Measurements from ENCODE around the gene LRRC75B.

Gene LRRC75B

GRCh38 chr22:24588757-24589481 is 4.0 kb downstream of the LRRC75B start:
- TF ChIP-seq ZNF354C (tag by site-specific recombination; IDR thresholded peaks at IDR 0.05; ENCODE audit: borderline replicate concordance, low read depth) (no peak), GLIS2 (tag by site-specific recombination; IDR thresholded peaks at IDR 0.05) (0 out of 2 replicates have a peak, but pooled peaks have one; percentile 17), ZIC2 (tag by site-specific recombination; IDR thresholded peaks at IDR 0.05) (peak; percentile 56; the same call in 1 of the 2 replicates)
- Histone ChIP-seq H3K4me1 (ENCODE audit: control insufficient read depth, insufficient read depth, low read length) (peaks cover 8% of the 10 kb centered on the region), H3K4me3 (ENCODE audit: low read depth, low read length) (no peak overlapping the region), H3K9me3 (ENCODE audit: control insufficient read depth, insufficient read depth, low read depth, low read length) (no peaks in the 10 kb centered on the region), H3K36me3 (ENCODE audit: control insufficient read depth in 2 of 2, insufficient read depth in 1 of 2, low read length in 2 of 2) (peaks cover 0 to 40% of the 10 kb centered on the region in 2 experiments; a peak in 1 of 3 replicates), H3K27ac (ENCODE audit: extremely low read depth, low read depth, low read length) (no peak overlapping the region)
- POLR2A ChIA-PET = no interaction called here
- CTCF ChIA-PET = no interaction called here

- Histone ChIP-seq H3K27ac (ENCODE audit: extremely low read depth, low read depth, low read length) (no peak overlapping the region), H3K4me1 (ENCODE audit: control insufficient read depth, insufficient read depth, low read length) (peaks cover 13% of the 10 kb centered on the region), H3K9me3 (ENCODE audit: control insufficient read depth, insufficient read depth, low read depth, low read length) (no peaks in the 10 kb centered on the region), H3K4me3 (ENCODE audit: low read depth, low read length) (no peak overlapping the region), H3K36me3 (ENCODE audit: control insufficient read depth in 2 of 2, insufficient read depth in 1 of 2, low read length in 2 of 2) (peaks cover 0 to 40% of the 10 kb centered on the region in 2 experiments; a peak in 1 of 3 replicates)
- TF ChIP-seq ZNF596 (tag by site-specific recombination; IDR thresholded peaks at IDR 0.05) = no peak
- TF ChIP-seq ZNF391 (tag by site-specific recombination; IDR thresholded peaks at IDR 0.05; ENCODE audit: borderline replicate concordance, low read depth) = no peak
- no peak for TF ChIP-seq HIC1 (tag by site-specific recombination; IDR thresholded peaks at IDR 0.05)
- no peak for TF ChIP-seq ZNF214 (tag by site-specific recombination; IDR thresholded peaks at IDR 0.05; ENCODE audit: borderline replicate concordance)
- TF ChIP-seq YY1 (tag by site-specific recombination; IDR thresholded peaks at IDR 0.05) = no peak
- no peak for TF ChIP-seq ZNF549 (tag by site-specific recombination; IDR thresholded peaks at IDR 0.05)
- TF ChIP-seq ZNF148 (tag by site-specific recombination; IDR thresholded peaks at IDR 0.05; ENCODE audit: borderline replicate concordance) = no peak
- TF ChIP-seq ZNF48 (tag by site-specific recombination; IDR thresholded peaks at IDR 0.05) = no peak
- TF ChIP-seq TRIM28 (IDR thresholded peaks at IDR 0.05; ENCODE audit: borderline replicate concordance, low read length) = no peak
- TF ChIP-seq ZNF324 (tag by site-specific recombination; IDR thresholded peaks at IDR 0.05) = no peak
- TF ChIP-seq BCL11B (tag by site-specific recombination; IDR thresholded peaks at IDR 0.05; ENCODE audit: low read depth) = no peak
- no peak for TF ChIP-seq ZNF132 (tag by site-specific recombination; IDR thresholded peaks at IDR 0.05; ENCODE audit: borderline replicate concordance)
- no peak for TF ChIP-seq ZNF350 (tag by site-specific recombination; IDR thresholded peaks at IDR 0.05)
- TF ChIP-seq ZNF449 (tag by site-specific recombination; IDR thresholded peaks at IDR 0.05) = no peak
- no peak for TF ChIP-seq IKZF3 (tag by site-specific recombination; IDR thresholded peaks at IDR 0.05)
- no peak for TF ChIP-seq ZNF785 (tag by site-specific recombination; IDR thresholded peaks at IDR 0.05)
- no peak for TF ChIP-seq ZNF175 (tag by site-specific recombination; IDR thresholded peaks at IDR 0.05)
- no peak for TF ChIP-seq PBX3 (CRISPR knock-in tag; IDR thresholded peaks at IDR 0.05)
- no peak for TF ChIP-seq HOXD13 (CRISPR knock-in tag; IDR thresholded peaks at IDR 0.05; ENCODE audit: borderline replicate concordance)
- TF ChIP-seq ZBTB1 (tag by site-specific recombination; IDR thresholded peaks at IDR 0.05) = no peak
- ChIA-PET CTCF (no interaction called here), POLR2A (no interaction called here)
Observed at GRCh38 chr22:24588381-24588756, 4.5 kb downstream of the LRRC75B start.

Data from HEK293 (cell line).